Activated T-cell treated with anti-CD3 and anti-CD28 coated beads for 48 hours (primary cell): ENCODE results near the gene LRRC61.

Source experiments
- DNase-seq: peaks from one replicate; pipeline ENCODE4 v3.0.0-alpha.2; 2020; ENCODE audit warnings: low read depth

Gene LRRC61

DNA sequence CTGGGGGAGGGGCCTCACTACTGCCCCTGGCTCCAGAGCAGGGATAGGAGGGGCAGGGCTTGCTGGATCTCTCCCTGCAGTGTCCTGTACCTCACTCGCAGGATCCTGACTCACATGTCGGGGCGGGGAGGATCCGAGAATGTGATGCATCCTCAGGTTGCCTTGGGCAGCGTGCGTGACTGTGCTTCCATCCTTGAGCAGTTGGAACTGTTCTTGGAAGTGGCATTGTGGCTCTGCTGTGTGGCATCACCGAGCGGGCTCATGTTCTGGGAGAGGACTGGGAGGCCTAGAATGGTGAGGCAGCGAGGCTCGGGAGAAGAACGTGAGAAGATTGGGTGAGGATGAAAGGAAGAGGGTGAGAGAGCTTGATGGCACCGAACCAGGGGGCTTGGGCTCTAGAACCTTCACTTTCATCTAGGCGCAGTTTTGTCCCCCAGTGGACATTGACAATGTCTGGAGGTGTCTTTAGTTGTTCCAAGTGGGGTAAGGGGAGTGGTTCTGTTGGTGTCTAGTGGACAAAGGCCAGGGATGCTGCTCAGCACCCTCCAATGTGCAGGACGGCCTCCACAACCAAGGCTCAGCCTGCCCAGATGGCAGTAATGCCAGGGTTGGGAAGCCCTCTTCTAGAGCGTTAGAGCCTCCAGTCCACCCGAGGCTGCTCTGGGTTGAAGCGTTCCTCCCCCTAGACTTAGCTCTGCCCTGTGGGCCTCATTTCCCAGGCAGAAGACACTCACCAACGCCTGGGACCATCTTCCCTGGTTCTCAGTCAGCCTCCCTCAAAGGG, 9.9 kb downstream of the LRRC61 start:
- no peak for DNase-seq

DNA sequence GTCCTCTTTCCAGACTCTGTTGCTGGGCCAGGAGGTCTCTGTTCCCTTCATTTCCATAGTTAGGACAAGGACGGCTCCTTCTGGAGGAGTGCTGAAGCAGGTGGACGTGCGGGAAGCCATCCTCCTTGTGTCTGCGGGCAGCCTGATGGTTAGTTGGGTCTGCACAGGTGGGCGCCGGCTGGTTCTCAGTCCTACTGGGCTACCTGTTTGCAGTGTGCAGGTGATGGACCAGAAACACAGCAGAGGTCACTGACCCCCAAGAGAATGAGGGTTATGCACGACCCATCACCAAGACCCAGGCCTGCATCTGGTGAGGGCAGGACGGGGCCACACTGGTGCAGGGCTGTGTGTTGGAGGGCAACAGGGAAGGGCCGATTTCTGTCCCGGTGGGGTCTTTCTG, 10.5 kb downstream of the LRRC61 start:
- DNase-seq: no peak

DNA sequence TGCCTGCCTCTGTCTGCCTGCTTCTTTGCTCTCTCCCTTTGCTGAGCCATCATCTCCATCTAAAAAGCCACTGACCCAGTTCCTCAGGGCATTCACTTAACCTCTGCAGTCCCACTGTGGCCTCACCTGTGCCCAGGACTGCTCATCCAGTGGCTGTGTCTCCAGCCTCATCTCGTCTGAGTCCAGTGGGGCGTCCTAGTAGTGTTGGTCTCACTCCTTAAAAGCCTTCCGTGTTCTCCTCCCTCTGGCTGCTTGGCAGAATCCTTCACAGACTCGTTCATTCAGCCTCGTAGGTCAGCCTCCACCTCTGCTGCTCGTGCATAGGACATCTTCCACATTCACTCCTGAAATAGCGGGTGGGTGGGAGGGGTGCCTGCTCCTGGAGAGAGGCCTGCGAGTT, 11.0 kb downstream of the LRRC61 start:
- no peak for DNase-seq

DNA sequence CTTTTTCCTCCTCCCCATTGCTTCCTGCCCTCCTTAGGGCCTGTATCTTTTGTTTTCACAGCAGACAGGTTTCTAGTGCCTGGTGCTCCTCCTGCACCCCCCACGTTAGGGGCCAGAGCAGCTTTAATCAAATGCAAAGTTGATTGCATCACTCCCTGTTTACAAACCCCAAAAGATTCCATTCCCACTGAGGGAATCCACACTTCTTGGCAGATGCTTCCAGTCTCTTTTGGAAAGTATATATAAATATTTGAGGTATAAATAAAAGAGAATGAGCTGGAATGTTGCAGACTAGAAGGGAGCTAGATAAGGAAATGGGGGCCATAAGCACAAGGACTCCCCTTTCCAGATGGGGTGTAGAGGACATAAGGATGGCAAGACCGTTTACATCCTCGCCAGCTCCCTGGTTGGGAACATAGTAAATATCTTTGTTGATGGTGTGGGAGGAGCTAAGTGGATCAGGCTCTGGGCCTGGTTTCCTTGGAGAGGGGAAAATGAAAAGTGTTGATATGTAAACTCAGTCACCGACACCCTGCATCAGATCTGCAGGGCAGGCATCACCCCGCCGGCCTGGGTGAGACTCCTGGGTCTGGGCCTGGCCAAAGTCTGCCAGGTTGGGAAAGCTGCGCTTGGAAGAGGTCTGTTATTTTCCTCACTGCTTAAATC, 12.1 kb downstream of the LRRC61 start:
- no peak for DNase-seq

DNA sequence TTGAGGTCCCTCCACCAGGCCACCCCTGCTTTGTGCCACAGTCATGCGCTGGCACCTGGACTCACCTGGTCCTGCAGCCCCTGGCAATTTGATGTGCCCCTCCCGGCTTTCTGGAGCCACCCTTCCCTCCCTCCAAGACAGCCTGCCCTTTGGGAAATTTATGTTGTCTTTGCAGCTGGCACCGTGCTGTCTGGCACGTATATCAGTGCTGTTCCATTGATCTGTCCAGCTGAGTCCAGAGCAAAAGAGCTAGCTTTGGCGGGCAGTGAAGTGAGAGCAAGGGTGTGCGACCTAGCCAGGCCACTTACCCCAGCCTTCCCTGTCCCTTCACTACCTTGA, 12.6 kb downstream of the LRRC61 start:
- DNase-seq: no peak

DNA sequence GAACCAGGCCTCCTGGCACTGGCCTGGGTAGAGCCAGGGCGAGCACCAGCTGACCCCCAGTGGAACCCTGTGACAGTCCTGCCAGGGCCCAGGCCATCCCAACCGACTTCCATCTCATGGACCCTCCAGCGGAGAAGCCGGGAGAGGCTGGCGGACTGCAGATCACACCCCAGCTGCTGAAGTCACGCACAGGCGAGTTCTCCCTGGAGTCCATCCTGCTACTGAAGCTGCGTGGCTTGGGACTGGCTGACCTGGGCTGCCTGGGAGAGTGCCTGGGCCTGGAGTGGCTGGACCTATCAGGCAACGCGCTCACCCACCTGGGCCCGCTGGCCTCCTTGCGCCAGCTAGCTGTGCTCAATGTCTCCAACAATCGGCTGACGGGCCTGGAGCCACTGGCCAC, 13.6 kb downstream of the LRRC61 start:
- no peak for DNase-seq

DNA sequence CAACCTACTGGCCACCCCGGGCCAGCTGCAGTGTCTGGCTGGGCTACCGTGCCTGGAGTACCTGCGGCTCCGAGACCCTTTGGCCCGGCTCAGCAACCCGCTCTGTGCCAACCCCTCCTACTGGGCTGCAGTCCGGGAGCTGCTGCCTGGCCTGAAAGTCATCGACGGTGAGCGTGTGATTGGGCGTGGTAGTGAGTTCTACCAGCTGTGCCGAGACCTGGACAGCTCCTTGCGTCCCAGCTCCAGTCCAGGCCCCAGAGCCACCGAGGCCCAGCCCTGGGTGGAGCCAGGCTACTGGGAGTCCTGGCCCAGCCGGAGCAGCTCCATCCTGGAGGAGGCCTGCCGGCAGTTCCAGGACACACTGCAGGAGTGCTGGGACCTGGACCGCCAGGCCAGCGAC, 14.0 kb downstream of the LRRC61 start:
- DNase-seq: no peak

DNA sequence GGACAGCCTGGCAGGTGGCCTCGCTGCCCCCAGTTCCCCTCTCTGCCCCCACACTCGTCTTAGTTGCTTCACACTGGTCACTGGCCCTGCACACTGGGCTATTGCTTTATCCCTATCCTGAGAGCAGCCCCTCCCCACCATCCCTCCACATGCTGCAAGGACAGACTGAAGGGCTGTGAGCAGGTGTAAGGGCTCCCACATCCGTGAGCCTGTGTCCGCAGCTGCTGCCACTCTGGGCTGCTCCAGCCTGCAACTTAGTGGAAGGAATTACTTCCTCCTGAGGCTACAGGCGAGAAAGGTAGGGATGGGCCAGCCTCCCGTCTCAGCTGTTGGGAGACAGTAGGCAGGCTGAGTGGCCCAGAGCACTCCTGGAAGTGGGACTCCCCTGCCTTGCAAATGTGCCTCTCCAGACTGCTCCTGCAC, 14.5 kb downstream of the LRRC61 start:
- DNase-seq: no peak

DNA sequence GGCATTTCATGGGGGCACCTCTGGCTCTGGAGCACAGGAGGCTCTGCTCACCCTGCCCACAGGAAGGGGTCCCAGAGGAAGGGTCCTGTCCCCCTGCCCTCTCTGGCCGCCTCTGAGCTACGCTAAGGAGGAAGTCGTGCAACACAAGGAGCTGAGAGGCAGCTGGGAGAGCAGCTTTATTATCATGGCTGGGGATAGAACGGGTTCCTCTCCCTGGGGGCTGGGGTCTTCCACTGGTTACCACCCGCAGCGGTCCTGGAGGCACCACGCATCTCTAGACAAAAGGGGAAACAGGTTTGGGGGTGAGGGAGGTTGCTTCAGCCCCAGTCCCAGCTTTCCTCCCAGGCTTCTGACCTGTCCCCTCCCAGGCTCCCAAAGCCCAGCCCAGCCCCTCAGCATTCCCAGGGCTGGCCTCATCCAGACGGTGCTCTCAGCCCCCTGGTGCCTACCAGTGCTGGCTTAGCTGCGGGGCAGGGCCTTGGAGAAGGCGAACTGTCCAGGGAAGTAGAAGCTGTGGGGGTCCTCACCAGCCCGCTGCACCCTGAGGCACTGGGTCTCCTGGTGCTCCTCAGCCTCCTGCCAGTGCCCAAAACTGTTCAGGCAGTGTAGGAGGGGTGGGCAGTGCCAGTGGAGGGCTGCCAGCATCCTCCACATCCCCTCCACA, 15.1 kb downstream of the LRRC61 start:
- DNase-seq: no peak

DNA sequence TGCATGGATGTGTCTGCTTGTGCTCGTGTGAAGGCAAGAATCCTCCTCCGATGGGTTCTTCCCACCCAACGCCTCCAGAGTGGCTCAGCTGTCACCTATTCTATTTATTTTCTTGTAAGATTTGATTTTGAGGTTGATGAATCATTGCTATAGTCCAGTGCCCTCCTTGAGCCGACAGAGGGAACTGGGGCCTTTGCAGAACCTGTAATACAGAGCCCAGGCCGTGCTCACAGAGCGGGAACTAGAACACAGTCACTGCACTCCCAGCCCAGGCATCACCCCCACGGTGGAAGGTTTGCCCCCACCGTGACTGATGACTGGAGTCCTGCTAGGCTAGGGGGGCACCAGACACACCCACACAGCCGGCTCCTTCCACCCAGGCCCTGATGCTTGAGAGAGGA, 16.3 kb downstream of the LRRC61 start:
- no peak for DNase-seq

DNA sequence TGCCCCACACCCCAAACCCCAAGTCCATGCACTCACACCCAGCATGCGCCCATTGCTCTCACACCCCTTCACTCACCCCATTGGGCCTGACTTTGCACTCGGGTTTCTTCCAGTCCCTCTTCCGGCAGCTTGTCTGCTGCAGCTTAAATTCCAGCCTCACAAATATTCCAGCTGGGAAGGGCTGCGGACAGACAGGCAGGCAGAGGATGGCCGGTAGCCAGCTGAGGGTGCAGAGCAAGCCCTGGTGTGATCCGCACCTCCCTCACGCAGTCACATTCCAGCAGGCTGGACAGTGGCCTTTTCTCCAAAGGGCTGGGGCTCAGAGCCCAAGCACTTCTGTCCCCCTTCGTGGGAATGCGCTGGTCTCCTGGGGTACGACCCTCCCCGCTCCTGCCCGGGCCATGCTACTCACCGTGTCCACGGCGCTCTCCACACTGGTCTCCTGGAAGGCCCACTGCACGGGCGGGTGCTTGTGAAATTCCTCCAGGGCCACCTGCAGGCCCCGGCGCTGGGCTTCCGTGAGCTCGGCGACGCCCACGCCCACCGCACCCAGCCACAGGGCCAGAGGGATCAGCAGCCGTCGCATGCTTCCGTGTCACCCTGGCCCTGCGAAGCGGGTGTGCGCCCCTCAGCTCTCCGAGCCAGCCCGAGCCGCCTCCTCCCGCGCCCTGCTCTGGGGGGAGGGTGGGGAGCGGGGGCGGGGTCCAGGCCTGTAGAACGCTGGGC, 17.0 kb downstream of the LRRC61 start:
- no peak for DNase-seq

DNA sequence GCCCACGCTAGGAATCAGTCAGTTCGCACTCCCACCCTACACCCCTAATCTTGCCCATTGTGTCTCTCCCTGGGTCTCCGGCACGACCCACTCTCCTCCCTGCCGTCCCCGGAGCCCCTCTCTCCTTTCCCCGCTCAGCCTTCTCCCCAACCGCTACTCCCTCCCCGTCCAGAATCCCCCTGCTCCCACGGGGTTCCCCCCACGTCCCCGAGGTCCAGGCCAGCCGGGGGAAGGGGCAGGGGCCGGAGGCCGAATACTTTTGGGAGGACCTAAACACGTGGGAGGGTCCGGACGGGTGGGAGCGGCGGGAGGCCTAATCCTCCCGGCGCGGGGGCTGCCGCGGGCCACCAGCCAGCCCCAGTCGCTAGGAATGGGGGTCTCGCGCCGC, 17.7 kb downstream of the LRRC61 start:
- DNase-seq: no peak

DNA sequence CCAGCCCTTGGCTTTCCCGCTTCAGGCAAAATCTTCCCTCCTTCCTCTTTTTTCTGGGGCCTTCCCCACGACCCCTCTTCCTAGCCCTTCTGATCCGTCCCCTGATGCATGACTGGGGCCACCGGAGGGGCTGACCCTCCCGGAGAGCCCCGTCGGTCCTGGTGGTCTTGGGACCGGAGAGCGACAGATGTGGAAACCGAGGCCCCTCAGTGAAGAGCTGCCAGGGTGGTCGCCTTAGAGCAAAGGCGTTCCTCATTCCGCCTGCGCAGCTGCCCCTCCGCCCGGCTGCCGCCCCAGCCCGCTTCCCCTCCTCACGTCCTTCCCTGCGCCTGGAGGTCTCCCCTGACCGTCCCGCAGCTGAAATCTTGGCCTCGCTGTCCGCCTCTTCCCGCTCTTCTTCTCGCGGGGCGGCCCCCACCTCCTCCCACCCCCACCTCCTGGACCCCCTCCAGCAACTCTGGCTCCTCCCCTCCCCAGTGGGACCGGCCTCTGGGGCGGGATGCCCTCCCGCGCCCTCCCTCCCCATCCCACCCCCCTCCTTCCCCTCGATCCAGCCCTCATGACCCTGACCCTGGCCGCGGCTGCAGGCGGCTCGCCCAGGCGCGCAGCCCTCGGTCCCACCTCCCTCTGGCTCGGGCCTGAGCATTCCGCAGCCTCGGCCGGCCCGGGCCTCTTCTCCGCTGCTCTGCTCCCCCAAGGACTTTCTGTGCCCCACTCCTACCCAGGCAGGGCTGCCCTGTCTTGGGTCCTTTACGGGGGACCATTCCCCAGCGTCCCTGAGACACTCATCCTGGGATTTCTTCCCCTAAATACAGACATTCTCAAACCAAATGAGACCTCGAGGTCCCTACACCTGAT, 18.3 kb downstream of the LRRC61 start, which contains the start of gene RARRES2:
Gene RARRES2 (minus strand): TSS at position 367 of the 858 bp plus-strand sequence. CDS start 1,020 bp downstream, outside the sequence.
- no peak for DNase-seq

DNA sequence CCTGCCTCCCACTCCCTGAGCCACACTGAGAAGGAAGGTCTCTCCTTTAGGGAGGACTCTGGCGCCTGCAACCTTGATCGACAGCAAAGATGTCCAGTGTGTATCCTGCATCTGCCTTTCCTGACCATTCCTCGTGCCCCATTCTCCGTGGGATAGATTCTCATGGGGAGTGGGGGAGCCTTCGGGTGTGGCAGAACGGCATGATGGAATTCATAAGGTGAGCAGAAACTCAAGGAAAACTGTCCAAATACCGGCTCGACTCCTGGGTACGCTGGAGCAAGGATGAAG, 18.9 kb downstream of the LRRC61 start:
- no peak for DNase-seq

DNA sequence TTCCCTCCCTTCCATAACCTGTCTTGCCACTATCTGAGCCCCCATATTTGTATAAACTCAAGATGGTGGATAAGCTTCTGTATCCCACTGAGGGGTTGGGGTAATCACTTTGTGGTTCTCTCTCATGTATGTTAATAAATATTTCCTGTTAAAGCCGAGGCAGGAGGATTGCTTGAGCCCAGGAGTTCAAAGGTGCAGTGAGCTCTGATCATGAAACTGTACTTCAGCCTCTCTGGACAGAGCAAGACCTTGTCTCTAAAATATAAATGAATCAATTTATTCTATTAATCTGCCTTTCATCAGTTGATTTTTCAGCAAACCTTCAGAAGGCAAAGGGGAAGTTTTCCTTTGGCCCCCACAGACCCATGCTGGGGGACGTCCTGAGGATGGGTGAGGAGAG, 20.1 kb downstream of the LRRC61 start:
- DNase-seq: no peak

DNA sequence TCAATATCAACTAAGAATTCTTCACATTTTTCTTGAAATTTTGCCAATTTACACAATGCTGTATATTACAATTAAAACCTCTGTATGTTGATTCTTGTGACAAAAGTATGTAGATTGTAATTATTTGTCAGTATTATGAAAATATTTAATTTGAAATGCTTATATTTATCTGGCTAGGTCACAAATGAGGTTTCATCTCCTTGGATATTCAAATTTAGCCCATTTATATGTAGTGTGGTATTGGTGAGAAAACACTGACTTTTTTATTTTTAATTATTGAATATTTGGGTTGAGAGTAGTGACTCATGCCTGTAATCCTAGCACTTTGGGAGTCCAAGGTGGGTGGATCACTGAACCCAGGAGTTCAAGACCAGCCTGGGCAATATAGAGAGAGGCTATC, 21.1 kb downstream of the LRRC61 start:
- no peak for DNase-seq

DNA sequence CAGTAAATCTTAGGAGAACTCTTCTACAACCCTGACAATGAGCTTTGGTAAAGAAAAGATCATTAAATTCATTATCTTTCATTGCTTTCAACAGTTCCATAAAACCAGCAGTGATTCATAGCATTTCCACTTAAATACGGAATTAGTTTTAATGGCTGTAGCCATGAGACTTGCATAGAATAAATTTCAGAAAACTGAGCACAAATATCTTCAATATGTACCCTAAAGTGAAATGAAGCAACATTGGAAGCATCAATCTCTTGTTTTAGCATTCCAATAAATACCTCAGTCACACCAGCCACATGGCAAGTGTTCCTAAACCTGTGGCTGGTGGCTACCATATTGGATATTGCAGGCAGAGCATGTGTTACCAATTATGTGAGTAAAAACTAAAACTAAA, 21.9 kb downstream of the LRRC61 start:
- DNase-seq: no peak

DNA sequence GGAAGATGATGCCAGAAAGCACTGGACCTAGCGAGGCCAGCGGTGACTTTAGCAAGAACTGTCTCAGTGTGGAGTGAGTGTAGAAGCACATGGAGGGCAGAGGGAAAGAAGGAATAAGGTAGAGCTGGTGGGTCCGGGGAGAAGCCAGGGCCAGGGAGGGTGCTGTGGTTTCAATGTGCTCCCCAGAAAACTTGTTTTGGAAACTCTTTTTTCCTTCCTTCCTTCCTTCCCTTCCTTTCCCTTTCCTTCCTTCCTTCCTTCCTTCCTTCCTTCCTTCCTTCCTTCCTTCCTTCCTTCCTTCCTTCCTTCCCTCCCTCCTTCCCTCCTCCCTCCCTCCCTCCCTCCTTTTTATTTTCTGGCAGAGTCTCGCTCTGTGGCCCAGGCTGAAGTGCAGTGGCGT, 23.8 kb downstream of the LRRC61 start:
- DNase-seq: no peak

DNA sequence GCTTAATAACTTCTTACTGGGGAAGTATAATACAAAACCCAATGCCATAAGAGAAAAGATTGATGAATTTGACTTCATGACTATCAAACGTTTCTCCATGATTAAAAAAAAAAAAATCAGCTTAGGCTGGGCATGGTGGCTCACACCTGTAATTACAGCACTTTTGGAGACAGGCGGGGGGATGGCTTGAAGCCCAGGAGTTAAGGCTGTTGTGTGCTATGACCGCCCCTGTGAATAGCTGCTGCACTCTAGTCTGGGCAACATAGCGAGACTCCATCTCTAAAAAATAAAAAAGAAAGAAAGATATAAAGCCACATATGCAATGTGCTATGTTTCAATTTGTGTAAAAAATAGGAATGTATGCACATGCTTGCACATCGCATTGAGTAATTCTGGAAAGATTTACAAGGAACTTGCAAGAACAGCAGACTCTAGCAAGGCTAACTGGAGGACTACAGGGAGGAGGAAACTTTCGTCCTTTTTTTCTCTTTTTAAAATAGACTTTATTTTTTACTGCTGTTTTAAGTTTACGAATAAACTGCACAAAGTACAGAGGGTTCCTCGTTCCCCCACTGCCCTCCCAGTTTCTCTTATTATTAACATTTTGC, 28.5 kb downstream of the LRRC61 start:
- DNase-seq: no peak

DNA sequence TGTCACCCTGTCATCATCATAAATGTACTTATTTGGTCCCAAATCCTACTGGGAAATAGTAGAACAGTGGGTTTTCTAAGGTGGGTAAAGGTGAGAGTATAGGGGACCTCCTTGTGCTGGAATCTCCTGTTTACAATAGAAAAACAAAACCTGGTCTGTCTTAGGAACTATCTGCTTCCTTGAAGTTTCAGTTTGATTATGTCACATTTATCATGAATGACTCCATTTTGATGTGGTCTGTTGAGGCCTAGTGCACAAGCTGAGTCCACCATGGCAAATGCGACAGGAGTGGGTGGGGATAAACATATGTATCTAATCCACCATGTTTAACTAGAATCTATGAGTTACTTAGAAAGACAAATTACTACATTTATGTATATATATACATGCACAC, 32.5 kb downstream of the LRRC61 start:
- DNase-seq: no peak

DNA sequence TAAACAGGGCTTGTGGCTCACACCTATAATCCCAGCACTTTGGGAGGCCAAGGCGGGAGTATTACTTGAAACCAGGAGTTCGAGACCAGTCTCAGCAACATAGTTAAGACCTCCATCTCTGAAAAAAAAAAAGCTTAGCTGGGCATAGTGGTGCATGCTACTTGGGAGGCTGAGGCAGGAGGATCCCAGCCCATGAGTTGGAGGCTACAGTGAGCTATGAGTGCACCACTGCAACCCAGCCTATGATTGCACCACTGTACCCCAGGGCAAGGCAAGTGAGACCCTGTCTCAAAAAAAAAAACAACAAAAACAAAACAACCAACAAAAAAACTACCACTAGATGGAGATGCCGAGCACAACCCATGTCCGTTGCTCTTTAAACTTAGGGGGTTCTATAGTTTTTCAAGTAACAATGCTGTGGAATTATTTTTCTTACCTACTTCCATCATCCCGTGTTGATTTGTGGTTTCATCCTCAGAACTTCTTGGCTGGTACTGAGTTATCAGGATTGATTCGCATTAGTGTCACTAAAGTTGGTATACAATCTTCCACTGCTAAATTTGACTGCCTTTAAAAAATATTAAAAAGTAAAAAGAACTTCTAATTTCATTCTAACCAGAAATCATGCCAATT, 33.2 kb downstream of the LRRC61 start:
- no peak for DNase-seq
